HepG2 (cell line): ENCODE data around the gene MCEE. TPM values are rescaled to one million over a fixed set of nuclear protein-coding genes. Genes with fewer than 3 reads are reported as not detected.

Experiments
- AKAP8 ChIP-seq: sonication (generic); formaldehyde crosslinking; IDR thresholded peaks from 2 replicates; pipeline ENCODE4 v1.5.1; 2020; ENCODE audit warnings: mild to moderate bottlenecking, missing genetic modification reagents
- ARNTL ChIP-seq: sonication (generic); formaldehyde crosslinking; IDR thresholded peaks from 2 replicates; pipeline ENCODE4 v1.4.0; 2020; ENCODE audit warnings: mild to moderate bottlenecking, missing genetic modification reagents
- ELF3 ChIP-seq: IDR thresholded peaks from 2 replicates; pipeline ENCODE4 v1.6.1; 2016; ENCODE audit warnings: missing genetic modification reagents, missing compliant biosample characterization
- FOXK1 ChIP-seq: sonication (generic); formaldehyde crosslinking; IDR thresholded peaks from 2 replicates; pipeline ENCODE4 v1.4.0; 2020; ENCODE audit warnings: low read depth, missing genetic modification reagents, borderline replicate concordance
- GABPA ChIP-seq, 2 experiments: IDR thresholded peaks; 2 replicates each; pipeline ENCODE4 v1.6.1; 2011 to 2016; ENCODE audit warnings: low read depth in 2 of 2, low read length in 1 of 2, missing biosample characterization in 1 of 2, missing genetic modification characterization in 1 of 2
- GATAD2A ChIP-seq: IDR thresholded peaks from 2 replicates; pipeline ENCODE4 v1.6.1; 2016
- IRF2 ChIP-seq: IDR thresholded peaks from 2 replicates; pipeline ENCODE4 v1.6.1; 2018; ENCODE audit warnings: missing genetic modification reagents, missing compliant biosample characterization
- IRX3 ChIP-seq: sonication (generic); formaldehyde crosslinking; IDR thresholded peaks from 2 replicates; pipeline ENCODE4 v1.8.1; 2023; ENCODE audit warnings: mild to moderate bottlenecking, low read depth, missing genetic modification reagents, borderline replicate concordance
- ISL2 ChIP-seq: sonication (generic); formaldehyde crosslinking; IDR thresholded peaks from 2 replicates; pipeline ENCODE4 v1.5.0; 2020; ENCODE audit warnings: missing genetic modification reagents
- JARID2 ChIP-seq: sonication (generic); formaldehyde crosslinking; IDR thresholded peaks from 2 replicates; pipeline ENCODE4 v1.8.1; 2023; ENCODE audit warnings: missing genetic modification reagents, inconsistent platforms; ENCODE audit not compliant: insufficient replicate concordance
- KLF11 ChIP-seq: IDR thresholded peaks from 2 replicates; pipeline ENCODE4 v1.6.1; 2016; ENCODE audit warnings: missing compliant biosample characterization
- KLF16 ChIP-seq, 2 experiments: sonication (generic) in 1 of 2; formaldehyde crosslinking in 1 of 2; IDR thresholded peaks; 2 replicates each; pipeline versions ENCODE4 v1.6.1 to v1.8.0; 2016 to 2023; ENCODE audit warnings: missing genetic modification reagents in 2 of 2, missing compliant biosample characterization in 1 of 2
- RBAK ChIP-seq: sonication (generic); formaldehyde crosslinking; IDR thresholded peaks from 2 replicates; pipeline ENCODE4 v1.5.1; 2020; ENCODE audit warnings: mild to moderate bottlenecking, missing genetic modification reagents
- SMAD3 ChIP-seq: sonication (generic); formaldehyde crosslinking; IDR thresholded peaks from 2 replicates; pipeline ENCODE4 v1.4.0; 2020; ENCODE audit warnings: missing genetic modification reagents
- SNAPC2 ChIP-seq: sonication (generic); formaldehyde crosslinking; IDR thresholded peaks from 2 replicates; pipeline ENCODE4 v1.8.1; 2022; ENCODE audit warnings: mild to moderate bottlenecking, missing genetic modification reagents
- SP140L ChIP-seq: sonication (generic); formaldehyde crosslinking; IDR thresholded peaks from 2 replicates; pipeline ENCODE4 v1.4.0; 2020; ENCODE audit warnings: missing genetic modification reagents, borderline replicate concordance
- STAG1 ChIP-seq: sonication (generic); formaldehyde crosslinking; IDR thresholded peaks from 2 replicates; pipeline ENCODE4 v1.4.0; 2020; ENCODE audit warnings: missing genetic modification reagents
- TP53 ChIP-seq: sonication (generic); formaldehyde crosslinking; conservative IDR thresholded peaks from 2 replicates; pipeline ENCODE4 v1.4.0; 2020; ENCODE audit warnings: missing genetic modification reagents
- WIZ ChIP-seq: sonication (generic); formaldehyde crosslinking; IDR thresholded peaks from 2 replicates; pipeline ENCODE4 v1.5.1; 2020; ENCODE audit warnings: mild to moderate bottlenecking, missing genetic modification reagents
- XRCC5 ChIP-seq: fragments of 200-400 bp; formaldehyde crosslinking; optimal IDR thresholded peaks from 2 replicates; pipeline ENCODE3; 2017; ENCODE audit warnings: mild to moderate bottlenecking, low read length
- ZNF34 ChIP-seq: sonication (generic); formaldehyde crosslinking; IDR thresholded peaks from 2 replicates; pipeline ENCODE4 v1.4.0; 2020; ENCODE audit warnings: mild to moderate bottlenecking, missing genetic modification reagents, borderline replicate concordance
- polyA plus RNA-seq, 8 experiments: library from polyadenylated mRNA; depleted of rRNA in 3 of 8; stranded (reverse) in 7 of 8; unstranded in 1 of 8; fragments of >200 nt; fragmentation: Illumina TruSeq in 4 of 8; extraction: Trizol in 4 of 8; gene quantifications; 2 replicates each; pipeline versions ENCODE4 v1.2.1 to v1.2.3, GENCODE V29; 2011 to 2016; ENCODE audit warnings: low read depth in 4 of 8, missing spikeins in 1 of 8, mixed read lengths in 1 of 8; ENCODE audit not compliant: insufficient read depth in 1 of 8
- total RNA-seq, 5 experiments: library from RNA; depleted of rRNA; stranded (reverse); fragments of >200 nt; fragmentation: Illumina TruSeq; extraction: Trizol; gene quantifications; 2 replicates each; pipeline ENCODE4 v1.2.3, GENCODE V29; 2016; ENCODE audit warnings: low read depth in 1 of 5
- TF ChIP-seq, protein P1 (sequence below): sonication (generic); formaldehyde crosslinking; IDR thresholded peaks from 2 replicates; pipeline ENCODE4 v1.8.0; 2022; ENCODE audit warnings: mild to moderate bottlenecking, missing genetic modification reagents, moderate library complexity
- TF ChIP-seq, protein P2 (sequence below): sonication (generic); formaldehyde crosslinking; IDR thresholded peaks from 2 replicates; pipeline ENCODE4 v1.8.1; 2023; ENCODE audit warnings: mild to moderate bottlenecking, missing genetic modification reagents
- TF ChIP-seq, protein P3 (sequence below): sonication (generic); formaldehyde crosslinking; IDR thresholded peaks from 2 replicates; pipeline ENCODE4 v1.5.1; 2020; ENCODE audit warnings: mild to moderate bottlenecking, missing genetic modification reagents, borderline replicate concordance

The MCEE gene
- total and polyA plus RNA-seq, 2 of the 13 experiments (the other 11 are each of a cell fraction or from before 2014, with no cell fraction given): 32.0 to 66.9 TPM

DNA sequence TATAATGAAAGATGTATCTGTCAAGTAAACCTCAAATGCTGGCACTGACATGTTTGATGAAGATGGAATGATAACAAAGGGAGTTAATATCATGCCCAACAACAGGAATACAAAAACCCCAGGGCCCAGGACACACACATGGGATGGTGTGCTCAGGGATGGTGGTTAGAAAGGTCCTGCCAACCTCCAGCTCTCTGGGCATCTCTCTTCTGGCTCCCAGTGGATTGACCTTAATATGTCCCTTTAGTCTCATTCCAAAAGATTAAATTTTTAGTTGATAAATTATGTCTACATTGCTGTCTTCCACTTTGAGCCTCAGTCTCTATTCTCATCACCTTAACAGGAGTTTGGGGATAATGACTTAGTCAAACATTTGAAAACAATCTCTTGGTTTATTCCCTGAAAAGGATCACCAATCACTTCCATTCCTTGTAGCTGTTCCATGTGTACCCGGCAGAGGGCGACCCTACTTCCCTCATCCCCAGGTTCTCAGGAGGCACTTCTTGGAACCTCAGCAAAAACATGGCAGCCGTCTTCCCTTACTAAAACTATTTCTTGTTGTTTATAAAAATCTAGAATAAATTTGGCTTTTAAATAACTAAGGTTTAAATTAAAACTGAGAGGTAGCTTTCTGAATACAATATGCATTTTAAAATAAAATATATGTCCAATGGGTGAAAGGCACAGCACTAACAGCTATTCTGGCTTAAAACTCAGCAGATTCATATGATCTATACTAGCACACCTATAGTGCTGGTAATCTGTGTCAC is 29.6 kb downstream of the MCEE start (continued):
- TF ChIP-seq ZNF34 (CRISPR knock-in tag) (no peak), ARNTL (CRISPR knock-in tag) (no peak), ISL2 (CRISPR knock-in tag) (0 out of 2 replicates have a peak, but pooled peaks have one; percentile 16), GABPA (IDR thresholded peaks at IDR 0.05; ENCODE audit: low read depth, low read length) (no peak), GABPA (CRISPR knock-in tag; IDR thresholded peaks at IDR 0.05; ENCODE audit: low read depth) (peak; percentile 8; the same call in 1 of the 2 replicates), STAG1 (CRISPR knock-in tag) (peak; percentile 81), ELF3 (CRISPR knock-in tag) (peak; percentile 48; the same call in 1 of the 2 replicates), KLF16 (CRISPR knock-in tag; IDR thresholded peaks at IDR 0.05) (no peak), KLF11 (CRISPR knock-in tag) (no peak), IRF2 (CRISPR knock-in tag) (0 out of 2 replicates have a peak, but pooled peaks have one; percentile 32), SNAPC2 (CRISPR knock-in tag) (no peak), GATAD2A (CRISPR knock-in tag) (peak; percentile 55), TP53 (CRISPR knock-in tag) (no peak), SMAD3 (CRISPR knock-in tag) (no peak), AKAP8 (CRISPR knock-in tag) (no peak), JARID2 (CRISPR knock-in tag) (no peak), FOXK1 (CRISPR knock-in tag) (peak; percentile 65; the same call in 1 of the 2 replicates), WIZ (CRISPR knock-in tag) (no peak), SP140L (no peak), XRCC5 (peak; percentile 69), RBAK (CRISPR knock-in tag) (no peak), IRX3 (no peak)
- TF ChIP-seq, protein P1, sequence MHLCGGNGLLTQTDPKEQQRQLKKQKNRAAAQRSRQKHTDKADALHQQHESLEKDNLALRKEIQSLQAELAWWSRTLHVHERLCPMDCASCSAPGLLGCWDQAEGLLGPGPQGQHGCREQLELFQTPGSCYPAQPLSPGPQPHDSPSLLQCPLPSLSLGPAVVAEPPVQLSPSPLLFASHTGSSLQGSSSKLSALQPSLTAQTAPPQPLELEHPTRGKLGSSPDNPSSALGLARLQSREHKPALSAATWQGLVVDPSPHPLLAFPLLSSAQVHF (CRISPR knock-in tag): no peak
- TF ChIP-seq, protein P2, sequence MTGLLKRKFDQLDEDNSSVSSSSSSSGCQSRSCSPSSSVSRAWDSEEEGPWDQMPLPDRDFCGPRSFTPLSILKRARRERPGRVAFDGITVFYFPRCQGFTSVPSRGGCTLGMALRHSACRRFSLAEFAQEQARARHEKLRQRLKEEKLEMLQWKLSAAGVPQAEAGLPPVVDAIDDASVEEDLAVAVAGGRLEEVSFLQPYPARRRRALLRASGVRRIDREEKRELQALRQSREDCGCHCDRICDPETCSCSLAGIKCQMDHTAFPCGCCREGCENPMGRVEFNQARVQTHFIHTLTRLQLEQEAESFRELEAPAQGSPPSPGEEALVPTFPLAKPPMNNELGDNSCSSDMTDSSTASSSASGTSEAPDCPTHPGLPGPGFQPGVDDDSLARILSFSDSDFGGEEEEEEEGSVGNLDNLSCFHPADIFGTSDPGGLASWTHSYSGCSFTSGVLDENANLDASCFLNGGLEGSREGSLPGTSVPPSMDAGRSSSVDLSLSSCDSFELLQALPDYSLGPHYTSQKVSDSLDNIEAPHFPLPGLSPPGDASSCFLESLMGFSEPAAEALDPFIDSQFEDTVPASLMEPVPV (CRISPR knock-in tag): no peak
- TF ChIP-seq, protein P3, sequence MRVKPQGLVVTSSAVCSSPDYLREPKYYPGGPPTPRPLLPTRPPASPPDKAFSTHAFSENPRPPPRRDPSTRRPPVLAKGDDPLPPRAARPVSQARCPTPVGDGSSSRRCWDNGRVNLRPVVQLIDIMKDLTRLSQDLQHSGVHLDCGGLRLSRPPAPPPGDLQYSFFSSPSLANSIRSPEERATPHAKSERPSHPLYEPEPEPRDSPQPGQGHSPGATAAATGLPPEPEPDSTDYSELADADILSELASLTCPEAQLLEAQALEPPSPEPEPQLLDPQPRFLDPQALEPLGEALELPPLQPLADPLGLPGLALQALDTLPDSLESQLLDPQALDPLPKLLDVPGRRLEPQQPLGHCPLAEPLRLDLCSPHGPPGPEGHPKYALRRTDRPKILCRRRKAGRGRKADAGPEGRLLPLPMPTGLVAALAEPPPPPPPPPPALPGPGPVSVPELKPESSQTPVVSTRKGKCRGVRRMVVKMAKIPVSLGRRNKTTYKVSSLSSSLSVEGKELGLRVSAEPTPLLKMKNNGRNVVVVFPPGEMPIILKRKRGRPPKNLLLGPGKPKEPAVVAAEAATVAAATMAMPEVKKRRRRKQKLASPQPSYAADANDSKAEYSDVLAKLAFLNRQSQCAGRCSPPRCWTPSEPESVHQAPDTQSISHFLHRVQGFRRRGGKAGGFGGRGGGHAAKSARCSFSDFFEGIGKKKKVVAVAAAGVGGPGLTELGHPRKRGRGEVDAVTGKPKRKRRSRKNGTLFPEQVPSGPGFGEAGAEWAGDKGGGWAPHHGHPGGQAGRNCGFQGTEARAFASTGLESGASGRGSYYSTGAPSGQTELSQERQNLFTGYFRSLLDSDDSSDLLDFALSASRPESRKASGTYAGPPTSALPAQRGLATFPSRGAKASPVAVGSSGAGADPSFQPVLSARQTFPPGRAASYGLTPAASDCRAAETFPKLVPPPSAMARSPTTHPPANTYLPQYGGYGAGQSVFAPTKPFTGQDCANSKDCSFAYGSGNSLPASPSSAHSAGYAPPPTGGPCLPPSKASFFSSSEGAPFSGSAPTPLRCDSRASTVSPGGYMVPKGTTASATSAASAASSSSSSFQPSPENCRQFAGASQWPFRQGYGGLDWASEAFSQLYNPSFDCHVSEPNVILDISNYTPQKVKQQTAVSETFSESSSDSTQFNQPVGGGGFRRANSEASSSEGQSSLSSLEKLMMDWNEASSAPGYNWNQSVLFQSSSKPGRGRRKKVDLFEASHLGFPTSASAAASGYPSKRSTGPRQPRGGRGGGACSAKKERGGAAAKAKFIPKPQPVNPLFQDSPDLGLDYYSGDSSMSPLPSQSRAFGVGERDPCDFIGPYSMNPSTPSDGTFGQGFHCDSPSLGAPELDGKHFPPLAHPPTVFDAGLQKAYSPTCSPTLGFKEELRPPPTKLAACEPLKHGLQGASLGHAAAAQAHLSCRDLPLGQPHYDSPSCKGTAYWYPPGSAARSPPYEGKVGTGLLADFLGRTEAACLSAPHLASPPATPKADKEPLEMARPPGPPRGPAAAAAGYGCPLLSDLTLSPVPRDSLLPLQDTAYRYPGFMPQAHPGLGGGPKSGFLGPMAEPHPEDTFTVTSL (CRISPR knock-in tag): no peak
